ENCODE measurements around the gene COL18A1.
"Not testable (repeated sequence)": the region's sequence is repeated elsewhere in the genome, so short reads cannot be mapped to it uniquely, and the experiment has no call there.

Gene COL18A1

GRCh38 chr21:45550522-45551210, 145.7 kb downstream of the COL18A1 start:
- no peak for DNase-seq

- DNase-seq = no peak
Measured at GRCh38 chr21:45551316-45551715, 146.4 kb downstream of the COL18A1 start.

GRCh38 chr21:45551783-45552695, 147.1 kb downstream of the COL18A1 start:
- peak; percentile 62 for DNase-seq

GRCh38 chr21:45552696-45553391, 147.9 kb downstream of the COL18A1 start:
- DNase-seq = no peak

- peak; percentile 75 for DNase-seq
Measured at GRCh38 chr21:45554477-45555175, 149.7 kb downstream of the COL18A1 start.

GRCh38 chr21:45555251-45555556, 150.2 kb downstream of the COL18A1 start:
- no peak for DNase-seq

- peak; percentile 63 for DNase-seq
Measured at GRCh38 chr21:45555557-45556301, 150.8 kb downstream of the COL18A1 start.

- DNase-seq = no peak
Measured at GRCh38 chr21:45556302-45556644, 151.3 kb downstream of the COL18A1 start.

- DNase-seq = peak; percentile 31
Measured at GRCh38 chr21:45556645-45557615, 152.0 kb downstream of the COL18A1 start.

- no peak for DNase-seq
Measured at GRCh38 chr21:45557616-45558043, 152.7 kb downstream of the COL18A1 start.

- no peak for DNase-seq
Measured at GRCh38 chr21:45558044-45558721, 153.2 kb downstream of the COL18A1 start.

GRCh38 chr21:45559216-45560105, 154.5 kb downstream of the COL18A1 start:
- no peak for DNase-seq

GRCh38 chr21:45560106-45561021, 155.4 kb downstream of the COL18A1 start:
- no peak for DNase-seq

- DNase-seq = not testable (repeated sequence)
Measured at GRCh38 chr21:45561241-45561640, 156.3 kb downstream of the COL18A1 start.

GRCh38 chr21:45562402-45562801, 157.4 kb downstream of the COL18A1 start:
- DNase-seq = no peak

GRCh38 chr21:45562965-45563364, 158.0 kb downstream of the COL18A1 start:
- DNase-seq = no peak
